HepG2 (cell line): Measurements from ENCODE around the gene SLBP. TPM values are rescaled to one million over a fixed set of nuclear protein-coding genes. Genes with fewer than 3 reads are reported as not detected.

Experiments
- AGO2 ChIP-seq: fragments of 200-400 bp; formaldehyde crosslinking; optimal IDR thresholded peaks from 2 replicates; pipeline ENCODE3; 2017; ENCODE audit warnings: mild to moderate bottlenecking, low read depth, low read length, moderate library complexity
- CAMTA2 ChIP-seq: sonication (generic); formaldehyde crosslinking; IDR thresholded peaks from 2 replicates; pipeline ENCODE4 v1.4.0; 2020; ENCODE audit warnings: mild to moderate bottlenecking, missing genetic modification reagents, borderline replicate concordance
- E2F2 ChIP-seq: sonication (generic); formaldehyde crosslinking; IDR thresholded peaks from 2 replicates; pipeline ENCODE4 v1.4.0; 2020; ENCODE audit warnings: missing genetic modification reagents, borderline replicate concordance
- ELF1 ChIP-seq: sonication (generic); formaldehyde crosslinking; IDR thresholded peaks from 2 replicates; pipeline ENCODE4 v1.4.0; 2020; ENCODE audit warnings: missing genetic modification reagents
- HMGXB4 ChIP-seq, 2 experiments: sonication (generic) in 1 of 2; formaldehyde crosslinking in 1 of 2; IDR thresholded peaks; 2 replicates each; pipeline versions ENCODE4 v1.4.0 to v1.6.1; 2018 to 2020; ENCODE audit warnings: missing genetic modification reagents in 2 of 2, borderline replicate concordance in 1 of 2, low read depth in 1 of 2, mild to moderate bottlenecking in 1 of 2, missing biosample characterization in 1 of 2
- NR2F6 ChIP-seq, 2 experiments: IDR thresholded peaks; 2 replicates each; pipeline ENCODE4 v1.6.1; 2016; ENCODE audit warnings: antibody characterized with exemption in 1 of 2, mild to moderate bottlenecking in 1 of 2
- PAXIP1 ChIP-seq: sonication (generic); formaldehyde crosslinking; conservative IDR thresholded peaks from 2 replicates; pipeline ENCODE4 v1.4.0; 2020; ENCODE audit warnings: mild to moderate bottlenecking, missing genetic modification reagents, moderate library complexity
- PRPF4 ChIP-seq: fragments of 200-400 bp; formaldehyde crosslinking; IDR thresholded peaks from 2 replicates; pipeline ENCODE4 v1.6.1; 2016; ENCODE audit warnings: low read length, low read depth; ENCODE audit not compliant: poor library complexity, severe bottlenecking
- STAG1 ChIP-seq: sonication (generic); formaldehyde crosslinking; IDR thresholded peaks from 2 replicates; pipeline ENCODE4 v1.4.0; 2020; ENCODE audit warnings: missing genetic modification reagents
- TAF1 ChIP-seq: sonication (generic); formaldehyde crosslinking; IDR thresholded peaks from 2 replicates; pipeline ENCODE4 v1.4.0; 2020; ENCODE audit warnings: missing genetic modification reagents
- ZNF280B ChIP-seq: sonication (generic); formaldehyde crosslinking; IDR thresholded peaks from 2 replicates; pipeline ENCODE4 v1.5.0; 2020; ENCODE audit warnings: missing genetic modification reagents, mild to moderate bottlenecking, borderline replicate concordance
- ZNF431 ChIP-seq: sonication (generic); formaldehyde crosslinking; IDR thresholded peaks from 2 replicates; pipeline ENCODE4 v1.9.0; 2022; ENCODE audit warnings: missing genetic modification reagents, low read depth, mild to moderate bottlenecking, borderline replicate concordance
- polyA plus RNA-seq, 8 experiments: library from polyadenylated mRNA; depleted of rRNA in 3 of 8; stranded (reverse) in 7 of 8; unstranded in 1 of 8; fragments of >200 nt; fragmentation: Illumina TruSeq in 4 of 8; extraction: Trizol in 4 of 8; gene quantifications; 2 replicates each; pipeline versions ENCODE4 v1.2.1 to v1.2.3, GENCODE V29; 2011 to 2016; ENCODE audit warnings: low read depth in 4 of 8, missing spikeins in 1 of 8, mixed read lengths in 1 of 8; ENCODE audit not compliant: insufficient read depth in 1 of 8
- total RNA-seq, 5 experiments: library from RNA; depleted of rRNA; stranded (reverse); fragments of >200 nt; fragmentation: Illumina TruSeq; extraction: Trizol; gene quantifications; 2 replicates each; pipeline ENCODE4 v1.2.3, GENCODE V29; 2016; ENCODE audit warnings: low read depth in 1 of 5
- TF ChIP-seq, protein P1 (sequence below): sonication (generic); formaldehyde crosslinking; IDR thresholded peaks from 2 replicates; pipeline ENCODE4 v1.4.0; 2020; ENCODE audit warnings: missing genetic modification reagents, low read depth, mild to moderate bottlenecking, borderline replicate concordance
- TF ChIP-seq, protein P2 (sequence below): IDR thresholded peaks from 2 replicates; pipeline ENCODE4 v1.6.1; 2016; ENCODE audit warnings: missing compliant biosample characterization, missing genetic modification reagents, borderline replicate concordance

The SLBP gene
- total and polyA plus RNA-seq, 2 of the 13 experiments (the other 11 are each of a cell fraction or from before 2014, with no cell fraction given): 43.9 to 104 TPM

DNA sequence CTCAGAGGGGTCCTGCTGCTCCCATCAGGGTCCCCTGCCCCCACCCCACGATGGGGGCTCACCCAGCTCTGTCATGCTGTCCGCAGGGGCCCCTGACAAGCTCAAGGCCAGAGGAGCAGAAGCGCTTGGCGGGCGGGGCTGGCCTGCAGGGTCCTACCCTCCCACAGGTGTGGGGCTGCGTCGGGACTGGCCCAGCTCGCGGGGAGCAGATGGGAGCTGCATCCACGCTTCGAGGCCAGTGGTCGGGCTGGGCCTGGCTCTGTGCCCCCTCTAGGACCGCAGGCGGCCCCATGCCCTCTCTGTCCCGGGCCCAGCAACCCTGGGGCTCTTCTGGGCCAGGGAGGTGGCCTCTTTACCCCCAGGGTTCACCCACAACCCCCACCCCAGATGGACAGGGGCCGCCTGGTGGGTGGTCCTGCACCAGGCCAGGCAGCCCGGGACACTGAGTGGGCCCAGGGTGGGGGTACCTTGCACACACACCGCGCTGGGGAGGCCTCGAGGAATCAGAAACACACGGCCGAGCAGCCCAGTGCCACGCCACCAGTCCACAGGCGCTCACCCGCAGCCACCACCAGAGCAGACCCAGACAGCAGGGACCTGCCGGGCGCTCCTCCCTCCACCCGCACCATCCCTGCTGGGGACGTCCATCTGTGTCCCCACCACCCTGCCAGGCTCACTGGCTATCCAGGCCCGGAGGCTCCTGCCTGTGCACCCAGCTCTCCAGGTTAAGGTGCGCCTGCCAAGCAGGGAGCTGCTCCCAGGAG lies 39.2 kb upstream of the SLBP start (continued):
- TF ChIP-seq NR2F6 (IDR thresholded peaks at IDR 0.05) (no peak), NR2F6 (CRISPR knock-in tag; IDR thresholded peaks at IDR 0.05) (peak; percentile 29; the same call in 1 of the 2 replicates), PAXIP1 (CRISPR knock-in tag) (peak; percentile 40; the same call in 1 of the 2 replicates), HMGXB4 (CRISPR knock-in tag; IDR thresholded peaks at IDR 0.05; ENCODE audit: borderline replicate concordance in 1 of 2, low read depth in 1 of 2) (0 out of 4 replicates have a peak, but pooled peaks of 1 of the 2 experiments have one; percentile 9), AGO2 (peak; percentile 69), ZNF431 (no peak; the same call in 1 of the 2 replicates), TAF1 (CRISPR knock-in tag) (0 out of 2 replicates have a peak, but pooled peaks have one; percentile 1), STAG1 (0 out of 2 replicates have a peak, but pooled peaks have one; percentile 3), CAMTA2 (CRISPR knock-in tag) (0 out of 2 replicates have a peak, but pooled peaks have one; percentile 56), ELF1 (CRISPR knock-in tag) (peak; percentile 20; the same call in 1 of the 2 replicates), E2F2 (CRISPR knock-in tag) (peak; percentile 27; the same call in 1 of the 2 replicates), ZNF280B (CRISPR knock-in tag) (0 out of 2 replicates have a peak, but pooled peaks have one; percentile 5), PRPF4 (no peak)
- TF ChIP-seq, protein P1, sequence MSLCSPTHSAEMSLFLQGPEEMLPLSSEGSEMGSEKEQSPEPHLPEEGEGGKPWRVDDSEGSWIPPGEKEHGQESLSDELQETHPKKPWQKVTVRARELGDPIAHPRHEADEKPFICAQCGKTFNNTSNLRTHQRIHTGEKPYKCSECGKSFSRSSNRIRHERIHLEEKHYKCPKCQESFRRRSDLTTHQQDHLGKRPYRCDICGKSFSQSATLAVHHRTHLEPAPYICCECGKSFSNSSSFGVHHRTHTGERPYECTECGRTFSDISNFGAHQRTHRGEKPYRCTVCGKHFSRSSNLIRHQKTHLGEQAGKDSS (CRISPR knock-in tag): peak; percentile 38; the same call in 1 of the 2 replicates
- TF ChIP-seq, protein P2, sequence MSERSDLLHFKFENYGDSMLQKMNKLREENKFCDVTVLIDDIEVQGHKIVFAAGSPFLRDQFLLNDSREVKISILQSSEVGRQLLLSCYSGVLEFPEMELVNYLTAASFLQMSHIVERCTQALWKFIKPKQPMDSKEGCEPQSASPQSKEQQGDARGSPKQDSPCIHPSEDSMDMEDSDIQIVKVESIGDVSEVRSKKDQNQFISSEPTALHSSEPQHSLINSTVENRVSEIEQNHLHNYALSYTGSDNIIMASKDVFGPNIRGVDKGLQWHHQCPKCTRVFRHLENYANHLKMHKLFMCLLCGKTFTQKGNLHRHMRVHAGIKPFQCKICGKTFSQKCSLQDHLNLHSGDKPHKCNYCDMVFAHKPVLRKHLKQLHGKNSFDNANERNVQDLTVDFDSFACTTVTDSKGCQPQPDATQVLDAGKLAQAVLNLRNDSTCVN: no peak
